Measurements from ENCODE around the gene LGALS1.

The LGALS1 gene

GRCh38 chr22:37678372-37678771 lies 2.9 kb downstream of the LGALS1 start:
- DNase-seq (ENCODE audit: low read depth in 1 of 2, low spot score in 1 of 2), result no peak
- TF ChIP-seq POLR2AphosphoS5 (IDR thresholded peaks at IDR 0.05; ENCODE audit: low read depth) (no peak), GABPA (IDR thresholded peaks at IDR 0.05; ENCODE audit: low read depth) (no peak), REST (IDR thresholded peaks at IDR 0.05; ENCODE audit: insufficient replicate concordance, low read depth) (no peak), SPI1 (IDR thresholded peaks at IDR 0.05; ENCODE audit: borderline replicate concordance, low read depth) (no peak), CTCF (IDR thresholded peaks at IDR 0.05; ENCODE audit: insufficient read depth, low read length) (no peak)
- H3K27me3 ChIP-seq (ENCODE audit: insufficient read depth, poor library complexity, severe bottlenecking), result no peaks in the 10 kb centered on the region
- H3K4me3 ChIP-seq (replicated peaks; ENCODE audit: insufficient read depth, low read length), result no peak overlapping the region
- no peak overlapping the region for H3K27ac ChIP-seq (replicated peaks)

GRCh38 chr22:37679670-37680069 lies 4.2 kb downstream of the LGALS1 start:
- Histone ChIP-seq H3K27me3 (ENCODE audit: insufficient read depth, poor library complexity, severe bottlenecking) (no peaks in the 10 kb centered on the region), H3K4me3 (replicated peaks; ENCODE audit: insufficient read depth, low read length) (no peak overlapping the region), H3K27ac (replicated peaks) (no peak overlapping the region)
- TF ChIP-seq POLR2AphosphoS5 (IDR thresholded peaks at IDR 0.05; ENCODE audit: low read depth) (no peak), GABPA (IDR thresholded peaks at IDR 0.05; ENCODE audit: low read depth) (no peak), REST (IDR thresholded peaks at IDR 0.05; ENCODE audit: insufficient replicate concordance, low read depth) (no peak), SPI1 (IDR thresholded peaks at IDR 0.05; ENCODE audit: borderline replicate concordance, low read depth) (no peak), CTCF (IDR thresholded peaks at IDR 0.05; ENCODE audit: insufficient read depth, low read length) (no peak)
- DNase-seq (ENCODE audit: low read depth in 1 of 2, low spot score in 1 of 2), result no peak

GRCh38 chr22:37680191-37680851 lies 4.9 kb downstream of the LGALS1 start:
- DNase-seq (ENCODE audit: low read depth in 1 of 2, low spot score in 1 of 2), result no peak
- Histone ChIP-seq H3K27me3 (ENCODE audit: insufficient read depth, poor library complexity, severe bottlenecking) (no peaks in the 10 kb centered on the region), H3K4me3 (replicated peaks; ENCODE audit: insufficient read depth, low read length) (no peak overlapping the region), H3K27ac (replicated peaks) (no peak overlapping the region)
- no peak for TF ChIP-seq CTCF (IDR thresholded peaks at IDR 0.05; ENCODE audit: insufficient read depth, low read length)
- no peak for TF ChIP-seq POLR2AphosphoS5 (IDR thresholded peaks at IDR 0.05; ENCODE audit: low read depth)
- no peak for TF ChIP-seq REST (IDR thresholded peaks at IDR 0.05; ENCODE audit: insufficient replicate concordance, low read depth)
- TF ChIP-seq SPI1 (IDR thresholded peaks at IDR 0.05; ENCODE audit: borderline replicate concordance, low read depth), result no peak
